Activated CD4-positive, alpha-beta memory T cell treated with anti-CD3 and anti-CD28 coated beads, Interleukin-2, amount 10 ng/mL, durations not matched to agents 7 days and 5 days (primary cell): ENCODE measurements around the gene FAM53B. TPM values are rescaled to one million over a fixed set of nuclear protein-coding genes. Genes with fewer than 3 reads are reported as not detected.

ENCODE experiments used
- CTCF ChIA-PET: fragments of 350-600 bp; sonication (Branson Sonifier 250); formaldehyde crosslinking; loops from one replicate; lab custom pipeline; 2021; ENCODE audit warnings: antibody characterized with exemption, inconsistent platforms; lab: Charles Lee
- POLR2A ChIA-PET: fragments of 350-600 bp; sonication (Branson Sonifier 250); formaldehyde crosslinking; loops from one replicate; lab custom pipeline; 2021; ENCODE audit warnings: antibody characterized with exemption; lab: Charles Lee
- DNase-seq: peaks from one replicate; pipeline ENCODE4 v3.0.0-alpha.2; 2020
- H3K27ac Mint-ChIP-seq: one replicate; pipeline ENCODE4 v1.8.0; 2021; ENCODE audit warnings: mild to moderate bottlenecking, mixed read lengths
- H3K27me3 Mint-ChIP-seq: one replicate; pipeline ENCODE4 v1.8.0; 2021; ENCODE audit warnings: mixed read lengths
- H3K36me3 Mint-ChIP-seq: one replicate; pipeline ENCODE4 v1.8.0; 2021; ENCODE audit warnings: low read depth, mixed read lengths
- H3K4me1 Mint-ChIP-seq: one replicate; pipeline ENCODE4 v1.8.0; 2021; ENCODE audit warnings: mixed read lengths
- H3K4me3 Mint-ChIP-seq: one replicate; pipeline ENCODE4 v1.8.0; 2021; ENCODE audit warnings: mild to moderate bottlenecking, mixed read lengths
- H3K9me3 Mint-ChIP-seq: one replicate; pipeline ENCODE4 v1.8.0; 2021; ENCODE audit warnings: mixed read lengths
- total RNA-seq, 2 experiments: library from RNA; stranded (reverse); gene quantifications; one replicate each; pipeline ENCODE4 v1.2.3, GENCODE V29; 2021

Gene FAM53B
- total RNA-seq, 2 experiments from 2014 or later, result 44.9 to 46.6 TPM

DNA sequence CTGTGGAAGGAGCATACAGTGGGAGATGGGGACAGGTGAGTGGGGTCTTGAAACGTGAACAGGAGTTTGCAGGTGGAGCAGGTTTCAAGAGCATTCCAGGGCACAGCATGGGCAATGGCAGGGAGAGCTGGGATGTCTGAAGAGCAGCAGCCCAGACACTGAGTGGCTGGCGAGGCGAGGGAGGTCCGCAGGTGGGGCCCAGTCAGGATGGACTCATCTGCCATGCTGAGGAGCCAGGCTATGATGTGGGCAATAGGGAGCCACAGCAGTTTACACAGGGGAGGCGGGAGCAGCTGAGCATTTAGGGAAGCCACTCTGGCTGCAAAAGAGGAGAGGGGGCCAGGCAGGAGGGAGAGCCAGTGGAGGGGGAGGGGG, 138.7 kb downstream of the FAM53B start:
- POLR2A ChIA-PET, result no interaction called here
- H3K36me3 Mint-ChIP-seq, result peaks cover 2% of the 10 kb centered on the region
- H3K4me3 Mint-ChIP-seq, result no peak overlapping the region
- DNase-seq, result no peak
- H3K9me3 Mint-ChIP-seq, result no peaks in the 10 kb centered on the region
- H3K27me3 Mint-ChIP-seq, result no peaks in the 10 kb centered on the region
- CTCF ChIA-PET, result no interaction called here
- H3K27ac Mint-ChIP-seq, result no peak overlapping the region
- peaks cover 2% of the 10 kb centered on the region for H3K4me1 Mint-ChIP-seq

DNA sequence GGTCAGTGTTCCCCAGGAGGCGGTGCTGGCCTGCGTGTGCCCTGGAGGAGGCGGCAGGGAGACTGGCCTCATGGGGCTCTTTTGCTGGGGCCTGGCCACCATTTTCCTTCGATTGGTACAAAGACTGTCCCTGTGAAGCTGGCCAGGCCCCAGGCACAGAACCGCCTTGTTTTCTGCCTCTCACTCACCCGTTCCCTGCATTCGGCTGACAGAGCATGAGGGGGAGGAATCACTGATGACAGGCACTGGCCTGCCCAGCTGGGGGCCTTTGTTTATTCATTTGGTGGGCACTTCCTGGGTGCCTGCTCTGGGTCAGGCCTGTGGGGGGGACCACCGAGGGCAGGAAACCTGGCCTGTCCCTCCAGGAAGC, 139.2 kb downstream of the FAM53B start:
- CTCF ChIA-PET, result no interaction called here
- H3K36me3 Mint-ChIP-seq, result peaks cover 2% of the 10 kb centered on the region
- no peak overlapping the region for H3K27ac Mint-ChIP-seq
- POLR2A ChIA-PET, result no interaction called here
- no peak for DNase-seq
- H3K4me1 Mint-ChIP-seq, result peaks cover 1% of the 10 kb centered on the region
- no peaks in the 10 kb centered on the region for H3K9me3 Mint-ChIP-seq
- H3K4me3 Mint-ChIP-seq, result no peak overlapping the region
- H3K27me3 Mint-ChIP-seq, result no peaks in the 10 kb centered on the region

DNA sequence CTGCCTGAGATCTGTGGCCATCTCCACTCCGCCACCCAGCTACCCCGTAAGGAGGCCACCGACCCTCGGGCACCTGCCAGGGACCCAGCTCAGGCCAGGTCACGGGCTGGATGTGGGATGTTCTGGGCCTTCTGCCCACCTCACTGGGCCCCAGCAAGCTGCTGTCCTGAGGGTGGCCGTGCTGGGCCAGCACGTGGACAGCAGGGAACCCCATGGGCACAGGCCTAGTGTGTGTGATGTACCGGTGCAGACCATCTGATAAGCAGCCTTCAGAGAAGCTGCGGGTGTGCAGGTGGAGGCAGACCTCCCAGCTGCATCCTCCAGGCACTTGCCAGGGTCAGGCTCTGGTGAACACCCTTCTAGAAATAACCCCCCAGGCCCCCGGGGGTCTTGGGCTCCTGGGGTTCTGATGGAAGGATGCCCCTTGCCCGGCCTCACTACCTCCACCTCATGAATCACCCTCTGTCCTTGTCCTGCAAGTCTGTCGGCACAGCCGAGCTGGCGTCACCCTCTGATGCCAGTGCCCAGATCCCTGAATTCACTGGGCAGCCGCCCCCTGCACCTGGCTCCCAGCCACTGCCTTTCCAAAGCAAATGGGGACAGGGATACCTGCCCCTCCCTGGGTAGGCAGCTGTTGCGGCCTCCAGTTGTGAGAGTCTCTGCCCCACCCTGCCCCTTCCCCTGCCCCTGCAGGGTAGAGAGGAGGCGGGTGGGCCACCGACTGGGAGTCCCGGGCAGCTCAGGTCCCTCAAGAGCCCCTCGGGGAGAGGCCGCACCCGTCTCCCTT, 139.8 kb downstream of the FAM53B start:
- no peaks in the 10 kb centered on the region for H3K27me3 Mint-ChIP-seq

DNA sequence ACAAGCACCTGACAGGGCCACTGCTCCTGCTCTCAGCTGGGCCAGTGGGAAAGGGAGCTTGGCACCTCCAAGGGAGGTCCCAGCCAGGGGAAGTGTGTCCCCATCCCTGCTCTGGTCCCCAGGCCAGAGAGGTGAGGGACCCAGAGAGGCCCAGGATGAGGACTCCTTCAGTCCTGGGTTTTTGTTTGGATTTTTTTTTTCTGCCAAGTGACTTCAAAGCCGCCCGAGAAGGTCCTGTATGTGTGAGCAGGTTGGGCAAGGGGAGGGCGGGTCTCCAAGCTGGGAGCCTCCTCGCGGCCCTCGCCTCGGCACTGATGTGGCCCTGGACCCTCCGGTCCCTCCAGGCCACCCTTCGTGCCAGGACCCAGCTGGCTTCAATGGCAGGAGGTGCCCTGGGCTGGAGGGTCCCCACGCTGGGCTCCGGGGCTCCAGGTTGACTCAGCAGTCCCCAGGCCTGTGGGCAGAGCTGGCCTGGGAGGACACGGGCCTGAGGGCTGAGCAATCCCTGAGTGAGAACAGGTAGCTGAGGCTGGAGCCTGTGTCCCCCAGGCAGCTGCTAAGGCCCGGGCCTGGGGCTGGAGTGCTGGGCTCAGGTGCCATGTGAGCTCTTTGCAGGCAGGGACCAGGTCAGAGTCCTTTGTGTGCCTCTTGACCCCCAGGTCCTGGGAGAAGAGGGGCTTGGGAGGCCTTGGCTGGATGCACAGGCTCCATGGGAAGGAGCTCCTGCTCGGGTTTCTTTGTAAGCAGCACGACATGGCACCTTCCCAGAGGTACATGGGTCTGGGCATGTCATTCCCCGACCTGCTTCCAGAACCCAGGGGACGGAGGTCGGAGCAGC, 140.6 kb downstream of the FAM53B start:
- Mint-ChIP-seq H3K36me3 (no peaks in the 10 kb centered on the region), H3K4me1 (no peaks in the 10 kb centered on the region), H3K4me3 (no peak overlapping the region), H3K27me3 (no peaks in the 10 kb centered on the region), H3K9me3 (no peaks in the 10 kb centered on the region), H3K27ac (no peak overlapping the region)
- POLR2A ChIA-PET, result interaction anchor here (0.8 kb wide), 1 partner anchor 138 kb away, joined by 3 read pairs; no protein-coding TSS in a partner anchor
- CTCF ChIA-PET, result no interaction called here
- no peak for DNase-seq

More for the DNA sequence above, 139.8 kb downstream of the FAM53B start:
- ChIA-PET POLR2A (interaction anchor here (0.8 kb wide), 1 partner anchor 137 kb away, joined by 3 read pairs; no protein-coding TSS in a partner anchor), CTCF (no interaction called here)
- H3K4me3 Mint-ChIP-seq, result no peak overlapping the region
- H3K4me1 Mint-ChIP-seq, result no peaks in the 10 kb centered on the region
- H3K9me3 Mint-ChIP-seq, result no peaks in the 10 kb centered on the region
- DNase-seq, result no peak
- H3K27ac Mint-ChIP-seq, result no peak overlapping the region
- H3K36me3 Mint-ChIP-seq, result no peaks in the 10 kb centered on the region

DNA sequence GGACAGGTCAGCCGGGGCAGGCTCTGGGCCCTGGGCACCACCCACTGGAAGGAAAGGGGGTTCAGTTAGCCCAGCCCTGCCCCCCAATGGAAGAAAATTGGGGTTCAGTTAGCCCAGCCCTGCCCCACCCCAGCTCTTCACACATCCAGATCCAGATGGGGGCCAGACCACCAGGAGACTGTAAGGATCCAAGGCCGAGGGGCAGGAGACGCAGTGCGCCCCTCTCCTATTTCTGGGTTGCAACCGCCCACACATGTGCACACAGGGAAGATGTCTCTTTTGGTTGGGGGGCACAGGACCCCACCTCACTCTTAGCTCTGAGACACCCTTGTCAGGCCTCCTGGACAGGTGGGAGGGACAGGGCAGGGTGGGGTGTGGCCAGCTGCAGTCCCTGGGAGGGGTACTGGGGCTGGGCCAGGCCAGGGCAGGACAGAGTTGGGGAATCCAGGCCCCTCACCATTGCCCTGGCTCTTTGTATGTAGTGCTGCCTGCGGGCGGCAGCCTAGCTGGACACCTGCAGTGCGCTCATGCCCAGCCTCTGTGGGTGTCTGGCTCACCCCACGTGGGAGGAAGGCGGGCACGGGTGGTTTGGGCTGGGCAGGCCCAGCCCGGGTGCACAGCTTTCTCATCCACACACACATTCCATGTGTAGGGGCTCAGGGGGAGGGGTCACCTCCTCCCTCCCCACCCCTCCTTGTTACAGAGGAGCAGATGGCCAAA, 141.4 kb downstream of the FAM53B start:
- no peaks in the 10 kb centered on the region for H3K4me1 Mint-ChIP-seq

DNA sequence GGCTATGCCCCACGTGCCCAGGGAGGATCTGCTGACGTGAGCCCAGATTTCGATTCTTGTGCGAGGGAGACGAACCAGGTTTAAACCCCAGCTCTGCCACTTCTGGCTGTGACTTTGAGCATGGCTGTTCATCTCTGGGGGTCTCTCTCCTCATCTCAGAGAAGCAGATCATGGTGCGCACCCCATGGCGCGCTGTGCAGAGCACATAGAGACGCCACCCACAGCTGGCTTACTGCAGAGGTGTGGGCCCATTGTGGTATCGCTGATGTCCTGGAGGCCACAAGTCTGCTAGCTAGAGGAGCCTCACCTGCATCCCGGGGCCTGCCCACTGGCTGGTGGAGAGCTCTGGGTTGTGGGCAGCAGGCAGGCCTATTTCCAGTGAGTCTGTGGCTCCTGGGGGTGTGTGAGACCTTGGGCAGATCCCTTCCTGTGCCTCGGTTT, 142.0 kb downstream of the FAM53B start:
- Mint-ChIP-seq H3K9me3 (no peaks in the 10 kb centered on the region), H3K4me3 (no peak overlapping the region)
- POLR2A ChIA-PET, result no interaction called here

More for the DNA sequence above, 141.4 kb downstream of the FAM53B start:
- Mint-ChIP-seq H3K9me3 (no peaks in the 10 kb centered on the region), H3K4me3 (no peak overlapping the region), H3K27me3 (no peaks in the 10 kb centered on the region), H3K27ac (no peak overlapping the region), H3K36me3 (no peaks in the 10 kb centered on the region)
- no peak for DNase-seq
- POLR2A ChIA-PET, result no interaction called here
- CTCF ChIA-PET, result no interaction called here

DNA sequence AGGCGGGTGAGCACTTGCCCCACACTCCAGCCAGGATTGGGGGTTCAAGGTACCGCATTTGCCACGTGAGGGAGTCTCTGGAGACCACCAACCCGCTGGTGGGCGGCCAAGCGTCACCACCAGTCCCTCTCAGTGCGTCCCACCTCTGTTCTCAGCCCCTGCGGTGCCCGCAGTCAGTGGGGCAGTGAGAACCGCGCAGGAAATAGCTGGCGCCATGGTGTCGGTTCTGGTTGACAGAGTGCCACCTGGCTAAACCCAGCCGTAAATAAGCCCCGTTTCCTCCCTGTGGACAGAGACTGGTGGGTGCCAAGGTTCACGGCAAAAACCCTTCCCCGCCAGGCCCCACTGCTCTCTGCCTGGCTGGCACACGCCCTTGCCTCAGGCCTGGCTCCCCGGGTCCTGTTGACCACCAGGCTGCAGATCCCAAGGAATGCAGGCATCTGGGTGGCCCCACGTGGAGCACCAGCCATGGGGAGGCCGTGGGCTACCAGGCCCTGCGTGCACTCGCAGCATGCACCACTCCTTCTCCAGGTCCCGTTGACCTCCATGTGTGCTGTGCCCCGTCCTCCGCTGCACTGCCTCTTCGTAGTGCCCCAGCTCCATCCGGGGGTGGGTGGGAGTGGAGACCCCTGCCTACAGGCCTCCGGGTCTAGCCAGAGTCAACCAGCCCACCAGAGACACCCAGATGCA, 142.6 kb downstream of the FAM53B start:
- ChIA-PET CTCF (interaction anchor here (1.0 kb wide), 1 partner anchor 117 kb away, joined by 3 read pairs; no protein-coding TSS in a partner anchor), POLR2A (no interaction called here)
- H3K4me3 Mint-ChIP-seq, result no peak overlapping the region
- H3K27me3 Mint-ChIP-seq, result no peaks in the 10 kb centered on the region
- no peaks in the 10 kb centered on the region for H3K36me3 Mint-ChIP-seq
- H3K4me1 Mint-ChIP-seq, result no peaks in the 10 kb centered on the region
- no peaks in the 10 kb centered on the region for H3K9me3 Mint-ChIP-seq
- H3K27ac Mint-ChIP-seq, result no peak overlapping the region
- no peak for DNase-seq

More for the DNA sequence above, 142.0 kb downstream of the FAM53B start:
- no peak for DNase-seq
- Mint-ChIP-seq H3K4me1 (no peaks in the 10 kb centered on the region), H3K27me3 (no peaks in the 10 kb centered on the region), H3K36me3 (no peaks in the 10 kb centered on the region), H3K27ac (no peak overlapping the region)
- CTCF ChIA-PET, result interaction anchor here (1.0 kb wide), 1 partner anchor 116 kb away, joined by 3 read pairs; no protein-coding TSS in a partner anchor

DNA sequence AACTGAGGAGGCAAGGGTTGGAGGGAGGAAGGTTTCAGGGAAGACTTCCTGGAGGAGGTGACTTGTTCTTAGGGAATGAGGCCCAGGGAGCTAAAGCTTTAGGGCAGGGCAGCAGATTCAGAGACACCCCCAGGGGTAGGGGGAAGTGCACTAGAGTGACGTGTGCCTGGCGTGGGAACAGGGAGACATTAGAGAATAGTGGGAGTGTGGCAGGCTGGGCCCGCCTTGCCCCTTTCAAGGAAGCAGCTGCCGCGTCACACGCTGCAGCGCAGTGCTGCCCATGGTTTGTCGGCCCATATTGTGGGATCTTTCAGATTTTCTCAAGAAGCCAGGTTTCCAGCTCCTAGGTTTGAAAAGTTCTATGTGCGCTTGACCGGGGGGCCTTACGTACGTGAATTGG, 143.2 kb downstream of the FAM53B start:
- Mint-ChIP-seq H3K36me3 (no peaks in the 10 kb centered on the region), H3K27ac (no peak overlapping the region), H3K4me1 (no peaks in the 10 kb centered on the region), H3K27me3 (no peaks in the 10 kb centered on the region), H3K4me3 (no peak overlapping the region), H3K9me3 (no peaks in the 10 kb centered on the region)
- DNase-seq, result no peak
- ChIA-PET CTCF (no interaction called here), POLR2A (interaction anchor here (0.5 kb wide), 1 partner anchor 9 kb away, joined by 3 read pairs; no protein-coding TSS in a partner anchor)

DNA sequence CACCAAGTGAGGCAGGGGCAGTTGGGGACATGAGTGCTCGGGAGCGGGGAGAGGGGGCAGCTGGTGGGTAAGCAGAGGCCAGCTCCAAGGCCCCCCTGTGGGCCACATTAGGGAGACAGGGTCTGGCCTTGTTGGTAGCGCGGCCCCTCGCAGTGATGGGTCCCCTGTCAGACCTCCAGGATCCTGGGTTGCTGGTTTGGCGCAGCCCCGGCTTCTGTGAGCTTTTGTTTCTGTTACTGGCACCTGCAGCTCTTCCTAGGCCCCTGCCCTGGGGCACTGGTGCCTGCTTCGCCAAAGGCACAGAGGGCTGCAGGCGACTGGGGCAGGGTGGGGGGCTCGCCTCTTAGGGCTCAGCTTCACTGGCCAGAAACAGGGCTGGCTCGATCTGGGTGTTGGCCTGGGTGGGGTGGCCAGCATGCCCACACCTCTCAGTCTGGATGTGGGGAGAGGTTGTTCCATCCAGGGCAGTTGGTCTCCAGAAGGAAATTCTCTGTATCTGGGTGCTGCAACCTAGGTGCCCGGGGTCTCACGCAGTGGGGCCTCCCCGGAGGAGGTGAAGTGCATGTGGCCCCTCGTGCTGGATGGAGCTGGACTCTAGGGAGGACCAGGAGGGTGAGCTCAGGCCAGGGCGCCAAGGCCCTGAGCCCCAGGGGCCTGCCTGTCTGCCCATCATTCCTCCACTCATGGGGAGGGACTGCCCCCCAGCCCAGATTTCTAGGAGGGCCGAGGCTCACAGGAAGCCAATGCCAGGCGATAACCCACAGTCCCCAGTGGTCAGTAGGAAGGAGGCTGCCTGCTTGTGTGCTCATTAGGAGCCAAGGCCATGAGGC, 143.9 kb downstream of the FAM53B start:
- CTCF ChIA-PET, result no interaction called here
- no peak overlapping the region for H3K4me3 Mint-ChIP-seq
- H3K9me3 Mint-ChIP-seq, result no peaks in the 10 kb centered on the region
- DNase-seq, result no peak
- no peaks in the 10 kb centered on the region for H3K36me3 Mint-ChIP-seq
- no peak overlapping the region for H3K27ac Mint-ChIP-seq
- no peaks in the 10 kb centered on the region for H3K27me3 Mint-ChIP-seq
- H3K4me1 Mint-ChIP-seq, result no peaks in the 10 kb centered on the region
- POLR2A ChIA-PET, result interaction anchor here (0.5 kb wide), 1 partner anchor 9 kb away, joined by 3 read pairs; no protein-coding TSS in a partner anchor

DNA sequence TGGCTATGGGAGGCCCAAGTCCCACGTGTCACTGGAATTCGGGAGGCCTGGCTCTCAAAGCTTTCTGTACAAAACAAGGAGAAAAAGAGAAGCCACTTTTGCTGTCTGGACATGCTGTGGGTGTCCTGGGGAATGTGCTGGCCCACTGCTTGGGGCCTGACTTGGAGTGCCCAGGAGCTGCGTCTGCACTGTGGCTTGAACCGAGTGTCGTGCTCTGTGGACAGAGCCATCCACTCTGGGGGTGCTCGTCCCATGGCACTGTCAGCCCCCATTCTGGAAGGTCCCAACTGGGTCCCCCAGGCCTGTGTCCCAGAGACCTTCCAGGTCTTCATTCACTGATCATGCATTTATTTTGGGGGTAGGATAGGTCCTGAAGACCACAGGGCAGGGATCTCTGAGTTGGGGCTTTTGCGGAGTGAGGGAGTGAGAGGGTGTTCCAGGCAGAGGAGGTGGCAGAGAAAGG, 144.6 kb downstream of the FAM53B start:
- H3K9me3 Mint-ChIP-seq, result no peaks in the 10 kb centered on the region
- no peaks in the 10 kb centered on the region for H3K36me3 Mint-ChIP-seq
- no peak for DNase-seq
- H3K27me3 Mint-ChIP-seq, result no peaks in the 10 kb centered on the region
- no peak overlapping the region for H3K27ac Mint-ChIP-seq
- POLR2A ChIA-PET, result no interaction called here
- H3K4me1 Mint-ChIP-seq, result no peaks in the 10 kb centered on the region
- CTCF ChIA-PET, result no interaction called here
- no peak overlapping the region for H3K4me3 Mint-ChIP-seq

DNA sequence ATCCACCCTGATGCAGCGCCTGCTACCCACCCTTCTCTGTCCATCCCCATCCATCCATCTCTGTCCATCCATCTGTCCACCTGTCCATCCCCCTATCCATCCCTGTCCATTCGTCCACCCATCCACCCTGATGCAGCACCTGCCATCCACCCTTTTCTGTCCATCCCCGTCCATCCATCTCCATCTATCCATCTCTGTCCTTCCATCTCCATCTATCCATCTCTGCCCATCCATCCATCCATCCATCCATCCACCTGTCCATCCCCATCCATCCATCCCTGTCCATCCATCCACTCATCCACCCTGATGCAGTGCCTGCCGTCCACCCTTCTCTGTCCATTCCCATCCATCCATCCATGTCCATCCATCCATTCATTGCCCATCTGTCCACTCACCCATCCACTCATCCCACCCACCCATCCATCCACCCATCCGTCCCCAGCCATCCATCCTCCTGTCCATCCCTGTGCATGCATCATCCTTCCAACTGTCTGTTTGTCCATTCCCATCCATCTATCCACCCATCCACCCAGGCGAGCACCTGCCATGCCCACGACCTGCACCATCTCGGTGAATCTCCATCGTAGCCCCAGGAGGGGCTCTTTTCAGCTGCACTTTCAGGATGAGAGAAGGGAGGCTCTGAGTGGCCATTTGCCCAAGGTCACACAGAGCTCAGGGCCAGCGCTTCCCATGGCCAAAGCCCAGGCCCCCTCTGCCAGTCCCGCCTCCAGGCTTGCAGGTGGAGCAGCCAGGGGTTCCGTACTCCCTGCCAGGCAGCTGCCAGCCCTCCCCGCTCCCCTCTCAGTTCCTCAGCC, 145.2 kb downstream of the FAM53B start:
- no peak overlapping the region for H3K27ac Mint-ChIP-seq
- DNase-seq, result no peak
- H3K9me3 Mint-ChIP-seq, result no peaks in the 10 kb centered on the region
- CTCF ChIA-PET, result no interaction called here
- no peak overlapping the region for H3K4me3 Mint-ChIP-seq
- POLR2A ChIA-PET, result no interaction called here
- no peaks in the 10 kb centered on the region for H3K36me3 Mint-ChIP-seq
- H3K4me1 Mint-ChIP-seq, result no peaks in the 10 kb centered on the region
- no peaks in the 10 kb centered on the region for H3K27me3 Mint-ChIP-seq
